CD1c-positive myeloid dendritic cell (primary cell): ENCODE results near the gene ESRRA.
A peak's percentile ranks its signal among the peaks of the same experiment; 100 is the strongest.

Experiments used
- DNase-seq: peaks from one replicate; pipeline ENCODE4 v3.0.0-alpha.2; 2016; ENCODE audit errors: extremely low spot score

Gene ESRRA

GRCh38 chr11:64351136-64351631 is 45.9 kb downstream of the ESRRA start:
- no peak for DNase-seq

- DNase-seq, result no peak
These were observed 47.0 kb downstream of the ESRRA start for GRCh38 chr11:64352099-64352994.

- DNase-seq, result no peak
These were observed 47.8 kb downstream of the ESRRA start for GRCh38 chr11:64352995-64353714.

- DNase-seq, result no peak
These were observed 48.6 kb downstream of the ESRRA start for GRCh38 chr11:64353715-64354506.

GRCh38 chr11:64355078-64355940 is 50.0 kb downstream of the ESRRA start:
- peak; percentile 73 for DNase-seq

GRCh38 chr11:64356498-64357411 is 51.4 kb downstream of the ESRRA start:
- peak; percentile 51 for DNase-seq

- no peak for DNase-seq
These were observed 52.1 kb downstream of the ESRRA start for GRCh38 chr11:64357446-64357845.

GRCh38 chr11:64357904-64358535 is 52.7 kb downstream of the ESRRA start:
- no peak for DNase-seq

GRCh38 chr11:64358536-64358906 is 53.2 kb downstream of the ESRRA start:
- DNase-seq, result no peak

- DNase-seq, result peak; percentile 89
These were observed 53.8 kb downstream of the ESRRA start, which contains the start of gene RPS6KA4 for GRCh38 chr11:64358907-64359711. Gene RPS6KA4 (plus strand): TSS chr11:64359162. CDS start chr11:64359236, 74 bp downstream.

GRCh38 chr11:64359712-64360445 is 54.6 kb downstream of the ESRRA start:
- DNase-seq, result peak; percentile 57

- DNase-seq, result peak; percentile 60
These were observed 55.2 kb downstream of the ESRRA start for GRCh38 chr11:64360448-64360921.

GRCh38 chr11:64361659-64362058 is 56.3 kb downstream of the ESRRA start:
- no peak for DNase-seq

- DNase-seq, result no peak
These were observed 57.0 kb downstream of the ESRRA start for GRCh38 chr11:64362339-64362738.

- no peak for DNase-seq
These were observed 59.1 kb downstream of the ESRRA start for GRCh38 chr11:64364435-64364834.

GRCh38 chr11:64364911-64365310 is 59.6 kb downstream of the ESRRA start:
- DNase-seq, result no peak
